Activated B cell treated with CpG ODN at 0.5 μM for 24 hours (primary cell): ENCODE data around the gene PRLR. TPM values are rescaled to one million over a fixed set of nuclear protein-coding genes. Genes with fewer than 3 reads are reported as not detected.

Source experiments
- ATAC-seq: fragments of 200-7000 bp; cut with Tn5 transposase; one replicate; pipeline ENCODE4 v1.10.0; 2021; ENCODE audit warnings: low read depth, mild to moderate bottlenecking, moderate library complexity
- CTCF ChIA-PET: fragments of 350-600 bp; sonication (Branson Sonifier 250); formaldehyde crosslinking; loops from one replicate; lab custom pipeline; 2021; ENCODE audit warnings: antibody characterized with exemption; lab: Charles Lee
- POLR2A ChIA-PET: fragments of 350-600 bp; sonication (Branson Sonifier 250); formaldehyde crosslinking; loops from one replicate; lab custom pipeline; 2021; ENCODE audit warnings: antibody characterized with exemption; lab: Charles Lee
- DNase-seq: peaks from one replicate; pipeline ENCODE4 v3.0.0; 2022
- H3K27ac Mint-ChIP-seq: one replicate; pipeline ENCODE4 v1.8.0; 2020; ENCODE audit warnings: mixed read lengths
- H3K27me3 Mint-ChIP-seq: one replicate; pipeline ENCODE4 v1.8.0; 2021; ENCODE audit warnings: mixed read lengths
- H3K36me3 Mint-ChIP-seq: one replicate; pipeline ENCODE4 v1.8.0; 2021; ENCODE audit warnings: low read depth, mixed read lengths
- H3K4me1 Mint-ChIP-seq: one replicate; pipeline ENCODE4 v1.8.0; 2021; ENCODE audit warnings: mixed read lengths
- H3K4me3 Mint-ChIP-seq: one replicate; pipeline ENCODE4 v1.8.0; 2020; ENCODE audit warnings: mild to moderate bottlenecking, mixed read lengths
- H3K9me3 Mint-ChIP-seq: one replicate; pipeline ENCODE4 v1.8.0; 2020; ENCODE audit warnings: mixed read lengths
- intact Hi-C: fragments of 100-400 bp; cut with micrococcal nuclease; formaldehyde crosslinking; loops from one replicate; pipeline ENCODE4 v1.15.1; 2024
- total RNA-seq: library from RNA; stranded (reverse); gene quantifications from 2 replicates; pipeline ENCODE4 v1.2.3, GENCODE V29; 2022
- TF ChIP-seq, protein P1 (sequence below): fragments of 200-600 bp; IDR thresholded peaks from one replicate; pipeline ENCODE4 v1.8.0; 2022; ENCODE audit warnings: antibody characterized with exemption, mild to moderate bottlenecking

Gene PRLR
- total RNA-seq, 1 donor from 2014 or later = 3.7 TPM

DNA sequence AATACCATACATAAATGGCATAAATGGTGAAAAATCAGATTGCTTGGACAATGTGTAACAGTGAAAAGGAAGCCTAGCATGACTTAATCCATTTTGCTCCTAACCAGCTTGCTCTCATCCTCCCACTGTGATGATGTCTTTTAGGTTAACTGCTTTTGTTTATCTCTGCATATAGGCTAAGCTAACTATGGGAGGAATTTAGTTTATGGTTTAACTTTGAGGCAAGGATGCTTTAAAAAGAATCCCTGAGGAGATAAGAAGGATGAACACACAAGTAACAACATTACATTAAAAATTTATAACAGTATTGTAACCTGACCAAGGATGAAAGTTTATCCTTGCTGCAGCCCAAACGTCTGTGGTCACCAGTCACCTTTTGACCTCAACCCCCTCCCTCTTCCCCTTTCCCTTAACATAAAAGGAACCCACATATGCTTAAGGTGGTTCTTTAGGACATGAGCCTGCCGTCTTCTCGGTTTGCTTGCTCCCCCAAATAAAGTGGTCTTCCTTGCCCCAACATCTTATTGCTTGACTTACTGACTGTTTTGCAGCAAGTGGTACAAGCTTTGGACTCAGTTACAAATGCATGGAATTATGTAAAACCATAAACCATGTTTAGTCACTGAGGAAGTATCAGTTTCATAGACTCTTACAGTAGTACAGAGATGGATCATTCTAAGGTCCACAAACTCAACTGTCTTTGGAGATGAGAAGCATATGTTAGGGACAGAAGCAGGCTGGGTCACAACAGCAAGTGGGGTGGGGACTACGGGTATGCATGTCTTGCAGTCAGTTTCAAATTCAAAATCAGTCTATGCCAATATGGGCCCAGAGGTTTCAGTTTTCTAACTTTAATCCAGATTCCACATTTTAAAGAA is 213.9 kb downstream of the PRLR start:
- TF ChIP-seq, protein P1, sequence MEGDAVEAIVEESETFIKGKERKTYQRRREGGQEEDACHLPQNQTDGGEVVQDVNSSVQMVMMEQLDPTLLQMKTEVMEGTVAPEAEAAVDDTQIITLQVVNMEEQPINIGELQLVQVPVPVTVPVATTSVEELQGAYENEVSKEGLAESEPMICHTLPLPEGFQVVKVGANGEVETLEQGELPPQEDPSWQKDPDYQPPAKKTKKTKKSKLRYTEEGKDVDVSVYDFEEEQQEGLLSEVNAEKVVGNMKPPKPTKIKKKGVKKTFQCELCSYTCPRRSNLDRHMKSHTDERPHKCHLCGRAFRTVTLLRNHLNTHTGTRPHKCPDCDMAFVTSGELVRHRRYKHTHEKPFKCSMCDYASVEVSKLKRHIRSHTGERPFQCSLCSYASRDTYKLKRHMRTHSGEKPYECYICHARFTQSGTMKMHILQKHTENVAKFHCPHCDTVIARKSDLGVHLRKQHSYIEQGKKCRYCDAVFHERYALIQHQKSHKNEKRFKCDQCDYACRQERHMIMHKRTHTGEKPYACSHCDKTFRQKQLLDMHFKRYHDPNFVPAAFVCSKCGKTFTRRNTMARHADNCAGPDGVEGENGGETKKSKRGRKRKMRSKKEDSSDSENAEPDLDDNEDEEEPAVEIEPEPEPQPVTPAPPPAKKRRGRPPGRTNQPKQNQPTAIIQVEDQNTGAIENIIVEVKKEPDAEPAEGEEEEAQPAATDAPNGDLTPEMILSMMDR = no peak
- CTCF ChIA-PET = no interaction called here
- DNase-seq (no peak), ATAC-seq (no peak)
- POLR2A ChIA-PET = no interaction called here
- Mint-ChIP-seq H3K9me3 (peaks cover 3% of the 10 kb centered on the region), H3K4me1 (no peaks in the 10 kb centered on the region), H3K27ac (no peak overlapping the region), H3K4me3 (no peak overlapping the region), H3K27me3 (peaks cover 2% of the 10 kb centered on the region), H3K36me3 (no peaks in the 10 kb centered on the region)
- intact Hi-C loops = no loop called here

DNA sequence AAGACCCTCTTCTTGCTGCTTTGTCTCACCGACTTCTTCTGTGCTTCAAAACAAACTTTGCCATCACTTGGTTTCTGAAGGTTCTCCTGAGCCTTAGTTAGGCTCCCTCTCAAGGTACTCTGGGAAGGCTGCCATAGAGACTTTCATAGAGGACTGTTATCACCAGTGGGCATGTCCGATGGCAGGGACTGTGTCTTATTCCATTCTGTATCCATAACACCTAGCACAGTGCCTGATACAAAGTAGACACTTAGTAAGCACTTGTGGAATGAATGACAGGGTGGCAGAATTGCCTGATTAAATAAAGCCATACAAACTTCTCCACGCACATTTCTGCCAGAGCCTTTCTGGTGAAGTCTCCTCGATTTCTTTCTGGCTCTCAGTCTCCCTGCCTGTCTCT is 215.2 kb downstream of the PRLR start:
- TF ChIP-seq, protein P1 = no peak
- H3K4me1 Mint-ChIP-seq = no peaks in the 10 kb centered on the region
- H3K9me3 Mint-ChIP-seq = peaks cover 3% of the 10 kb centered on the region
- peaks cover 4% of the 10 kb centered on the region for H3K27me3 Mint-ChIP-seq
- CTCF ChIA-PET = no interaction called here
- no peak overlapping the region for H3K27ac Mint-ChIP-seq
- POLR2A ChIA-PET = no interaction called here
- no peak for ATAC-seq
- intact Hi-C loops = no loop called here
- DNase-seq = no peak
- no peaks in the 10 kb centered on the region for H3K36me3 Mint-ChIP-seq
- no peak overlapping the region for H3K4me3 Mint-ChIP-seq

DNA sequence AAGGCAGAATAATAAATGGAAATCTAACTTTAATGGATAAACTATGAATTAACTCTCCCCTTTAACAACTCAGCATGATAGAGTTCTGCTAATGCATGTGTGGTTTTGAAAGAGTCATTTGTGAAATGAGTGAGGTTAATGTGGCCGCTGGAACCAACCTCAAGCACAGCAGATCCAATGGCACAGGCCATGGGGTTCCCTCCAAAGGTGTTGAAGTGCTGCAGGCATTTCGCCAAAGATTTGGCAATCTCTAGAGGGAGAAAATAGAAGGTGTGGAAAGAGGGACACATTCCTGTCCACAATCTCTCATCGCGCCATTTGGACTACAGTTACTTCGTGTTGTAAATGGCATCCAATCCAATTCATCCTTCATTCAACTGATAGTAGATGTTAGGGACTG is 217.5 kb downstream of the PRLR start:
- ChIA-PET POLR2A (no interaction called here), CTCF (no interaction called here)
- no peak for DNase-seq
- Mint-ChIP-seq H3K36me3 (no peaks in the 10 kb centered on the region), H3K4me1 (no peaks in the 10 kb centered on the region), H3K4me3 (no peak overlapping the region), H3K27me3 (peaks cover 6% of the 10 kb centered on the region), H3K9me3 (no peaks in the 10 kb centered on the region), H3K27ac (no peak overlapping the region)
- intact Hi-C loops = no loop called here
- ATAC-seq = no peak
- TF ChIP-seq, protein P1 = no peak

DNA sequence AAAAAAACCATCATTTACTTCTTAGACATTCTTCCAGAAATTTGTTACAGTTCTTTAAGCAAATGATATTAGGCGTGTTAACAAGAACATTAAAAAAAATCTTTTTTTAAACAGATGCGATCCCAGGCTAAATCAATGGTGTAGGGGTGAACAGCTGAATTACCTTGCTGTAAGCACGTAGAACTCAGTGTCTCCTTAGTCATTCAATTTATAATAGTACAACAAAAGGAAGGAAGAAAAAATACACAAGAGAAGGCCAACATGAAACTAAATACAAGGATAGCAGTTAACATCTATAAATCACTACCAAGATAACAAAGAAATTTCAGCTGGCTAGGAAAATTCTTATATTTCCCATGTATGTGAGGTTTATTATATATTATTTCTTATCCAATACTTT is 217.9 kb downstream of the PRLR start:
- H3K4me1 Mint-ChIP-seq = no peaks in the 10 kb centered on the region
- POLR2A ChIA-PET = no interaction called here
- ATAC-seq = no peak

DNA sequence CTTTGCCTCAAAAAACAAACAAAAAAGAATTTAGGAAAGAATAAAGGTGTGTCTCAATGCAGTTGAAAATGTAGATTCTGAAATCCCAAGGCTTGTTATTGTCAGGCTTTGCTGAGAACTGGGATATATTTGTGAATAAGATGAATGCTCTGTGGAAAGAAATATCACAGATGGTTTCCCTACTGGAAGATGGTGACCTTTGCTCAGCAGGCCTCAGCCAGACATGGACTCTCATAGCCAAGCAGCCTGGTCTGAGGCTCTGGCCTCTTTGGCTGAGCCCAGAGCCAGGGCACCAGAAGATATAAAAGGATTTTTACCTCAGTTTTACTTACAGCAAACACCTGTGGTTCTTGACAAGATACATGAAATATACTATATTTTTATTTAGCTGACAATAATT is 219.6 kb downstream of the PRLR start:
- ChIA-PET POLR2A (interaction anchor here (0.7 kb wide), 1 partner anchor 403 kb away, joined by 5 read pairs; no protein-coding TSS in a partner anchor), CTCF (no interaction called here)
- DNase-seq = no peak
- Mint-ChIP-seq H3K9me3 (no peaks in the 10 kb centered on the region), H3K27ac (no peak overlapping the region), H3K27me3 (peaks cover 6% of the 10 kb centered on the region), H3K4me1 (no peaks in the 10 kb centered on the region), H3K4me3 (no peak overlapping the region), H3K36me3 (no peaks in the 10 kb centered on the region)
- ATAC-seq = no peak
- intact Hi-C loops = no loop called here
- TF ChIP-seq, protein P1 = no peak

More for the DNA sequence above, 217.9 kb downstream of the PRLR start:
- TF ChIP-seq, protein P1 = no peak
- Mint-ChIP-seq H3K27me3 (peaks cover 6% of the 10 kb centered on the region), H3K9me3 (no peaks in the 10 kb centered on the region), H3K4me3 (no peak overlapping the region), H3K36me3 (no peaks in the 10 kb centered on the region), H3K27ac (no peak overlapping the region)
- no peak for DNase-seq
- intact Hi-C loops = no loop called here
- CTCF ChIA-PET = no interaction called here
